ENCODE data around the gene TBCEL.

Gene TBCEL

GRCh38 chr11:121071846-121072450, 48.0 kb downstream of the TBCEL start:
- no peaks in the 10 kb centered on the region for H3K4me1 ChIP-seq (ENCODE audit: insufficient read depth, low read length)
- no peak overlapping the region for H3K9ac ChIP-seq (ENCODE audit: low read depth, low read length)
- no peak for TF ChIP-seq EZH2 (IDR thresholded peaks at IDR 0.05; ENCODE audit: borderline replicate concordance, low read depth, low read length, severe bottlenecking)
- TF ChIP-seq, protein P1, sequence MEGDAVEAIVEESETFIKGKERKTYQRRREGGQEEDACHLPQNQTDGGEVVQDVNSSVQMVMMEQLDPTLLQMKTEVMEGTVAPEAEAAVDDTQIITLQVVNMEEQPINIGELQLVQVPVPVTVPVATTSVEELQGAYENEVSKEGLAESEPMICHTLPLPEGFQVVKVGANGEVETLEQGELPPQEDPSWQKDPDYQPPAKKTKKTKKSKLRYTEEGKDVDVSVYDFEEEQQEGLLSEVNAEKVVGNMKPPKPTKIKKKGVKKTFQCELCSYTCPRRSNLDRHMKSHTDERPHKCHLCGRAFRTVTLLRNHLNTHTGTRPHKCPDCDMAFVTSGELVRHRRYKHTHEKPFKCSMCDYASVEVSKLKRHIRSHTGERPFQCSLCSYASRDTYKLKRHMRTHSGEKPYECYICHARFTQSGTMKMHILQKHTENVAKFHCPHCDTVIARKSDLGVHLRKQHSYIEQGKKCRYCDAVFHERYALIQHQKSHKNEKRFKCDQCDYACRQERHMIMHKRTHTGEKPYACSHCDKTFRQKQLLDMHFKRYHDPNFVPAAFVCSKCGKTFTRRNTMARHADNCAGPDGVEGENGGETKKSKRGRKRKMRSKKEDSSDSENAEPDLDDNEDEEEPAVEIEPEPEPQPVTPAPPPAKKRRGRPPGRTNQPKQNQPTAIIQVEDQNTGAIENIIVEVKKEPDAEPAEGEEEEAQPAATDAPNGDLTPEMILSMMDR (IDR thresholded peaks at IDR 0.05; ENCODE audit: borderline replicate concordance, extremely low read depth, low read length, poor library complexity, severe bottlenecking), result no peak
- H3K36me3 ChIP-seq (ENCODE audit: insufficient read depth, low read length), result peaks cover 5% of the 10 kb centered on the region; the same call in 1 of the 2 replicates
- DNase-seq (no peak), ATAC-seq (ENCODE audit: insufficient read depth, low read depth) (no peak)
- H3K9me3 ChIP-seq (ENCODE audit: insufficient read depth, low read length, severe bottlenecking), result no peaks in the 10 kb centered on the region
- no peaks in the 10 kb centered on the region for H3K27me3 ChIP-seq (ENCODE audit: insufficient read depth, low read length, poor library complexity)
- no peak overlapping the region for H3K4me2 ChIP-seq (ENCODE audit: insufficient read depth, low read length)
- H3K79me2 ChIP-seq (ENCODE audit: insufficient read depth, low read length), result no peaks in the 10 kb centered on the region
- no peaks in the 10 kb centered on the region for H4K20me1 ChIP-seq (ENCODE audit: insufficient read depth, low read length)
- H3K4me3 ChIP-seq (ENCODE audit: low read depth in 1 of 2, low read length in 2 of 2), result no peak overlapping the region
- no peak overlapping the region for H3K27ac ChIP-seq (ENCODE audit: low read length)
- no peak overlapping the region for H2AFZ ChIP-seq (ENCODE audit: low read depth, low read length)

DNA sequence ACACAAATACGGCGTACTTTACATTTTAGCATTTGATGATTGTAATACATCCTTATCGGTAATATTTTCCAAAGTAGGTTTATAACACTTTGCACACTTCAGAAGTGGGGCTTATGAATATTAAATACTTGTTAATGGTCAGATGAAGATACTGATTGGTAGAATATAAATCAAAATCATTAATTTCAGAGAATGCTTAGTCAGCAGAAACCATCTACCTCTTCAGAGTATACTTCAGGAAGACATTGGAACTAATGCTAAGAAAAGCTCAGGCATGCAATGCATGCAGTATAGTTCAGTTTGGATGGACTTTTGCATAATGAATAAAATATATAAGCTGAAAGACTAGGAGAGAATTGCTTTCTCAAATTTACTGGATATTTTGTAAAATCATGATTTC, 57.4 kb downstream of the TBCEL start:
- peaks cover 6% of the 10 kb centered on the region; the same call in 1 of the 2 replicates for H3K4me1 ChIP-seq (ENCODE audit: insufficient read depth, low read length)
- no peak for DNase-seq
- TF ChIP-seq, protein P1 (IDR thresholded peaks at IDR 0.05; ENCODE audit: borderline replicate concordance, extremely low read depth, low read length, poor library complexity, severe bottlenecking), result no peak
- TF ChIP-seq EZH2 (IDR thresholded peaks at IDR 0.05; ENCODE audit: borderline replicate concordance, low read depth, low read length, severe bottlenecking), result no peak
- no peak overlapping the region for H3K27ac ChIP-seq (ENCODE audit: low read length)
- no peak overlapping the region for H3K4me3 ChIP-seq (ENCODE audit: low read depth in 1 of 2, low read length in 2 of 2)
- peaks cover 4% of the 10 kb centered on the region; the same call in 1 of the 2 replicates for H3K36me3 ChIP-seq (ENCODE audit: insufficient read depth, low read length)
- H3K9me3 ChIP-seq (ENCODE audit: insufficient read depth, low read length, severe bottlenecking), result no peaks in the 10 kb centered on the region
- no peak overlapping the region for H2AFZ ChIP-seq (ENCODE audit: low read depth, low read length)
- no peak for ATAC-seq (ENCODE audit: insufficient read depth, low read depth)
- no peaks in the 10 kb centered on the region for H3K79me2 ChIP-seq (ENCODE audit: insufficient read depth, low read length)
- H4K20me1 ChIP-seq (ENCODE audit: insufficient read depth, low read length), result 0 out of 2 replicates have a peak, but pooled peaks cover 4% of the 10 kb centered on the region
- H3K27me3 ChIP-seq (ENCODE audit: insufficient read depth, low read length, poor library complexity), result no peaks in the 10 kb centered on the region
- no peak overlapping the region for H3K9ac ChIP-seq (ENCODE audit: low read depth, low read length)
- no peak overlapping the region for H3K4me2 ChIP-seq (ENCODE audit: insufficient read depth, low read length)

GRCh38 chr11:121082219-121082618, 58.3 kb downstream of the TBCEL start:
- no peak overlapping the region for H3K27ac ChIP-seq (ENCODE audit: low read length)
- H3K27me3 ChIP-seq (ENCODE audit: insufficient read depth, low read length, poor library complexity), result no peaks in the 10 kb centered on the region
- no peak overlapping the region for H3K4me2 ChIP-seq (ENCODE audit: insufficient read depth, low read length)
- H2AFZ ChIP-seq (ENCODE audit: low read depth, low read length), result no peak overlapping the region
- TF ChIP-seq, protein P1 (IDR thresholded peaks at IDR 0.05; ENCODE audit: borderline replicate concordance, extremely low read depth, low read length, poor library complexity, severe bottlenecking), result no peak
- TF ChIP-seq EZH2 (IDR thresholded peaks at IDR 0.05; ENCODE audit: borderline replicate concordance, low read depth, low read length, severe bottlenecking), result no peak
- 0 out of 2 replicates have a peak, but pooled peaks cover 4% of the 10 kb centered on the region for H4K20me1 ChIP-seq (ENCODE audit: insufficient read depth, low read length)
- no peaks in the 10 kb centered on the region for H3K9me3 ChIP-seq (ENCODE audit: insufficient read depth, low read length, severe bottlenecking)
- peaks cover 6% of the 10 kb centered on the region; the same call in 1 of the 2 replicates for H3K4me1 ChIP-seq (ENCODE audit: insufficient read depth, low read length)
- ATAC-seq (ENCODE audit: insufficient read depth, low read depth) (no peak), DNase-seq (no peak)
- H3K4me3 ChIP-seq (ENCODE audit: low read depth in 1 of 2, low read length in 2 of 2), result no peak overlapping the region
- H3K36me3 ChIP-seq (ENCODE audit: insufficient read depth, low read length), result peaks cover 13% of the 10 kb centered on the region
- no peak overlapping the region for H3K9ac ChIP-seq (ENCODE audit: low read depth, low read length)
- H3K79me2 ChIP-seq (ENCODE audit: insufficient read depth, low read length), result no peaks in the 10 kb centered on the region
